GM18868 (cell line): ENCODE data around the gene PTBP1.

Experiments used
- ATAC-seq: cut with Tn5 transposase; IDR thresholded peaks from one replicate; pipeline ENCODE4 v1.9.1; 2021; ENCODE audit warnings: mild to moderate bottlenecking, moderate library complexity; ENCODE audit not compliant: unreplicated experiment

PTBP1 gene

DNA sequence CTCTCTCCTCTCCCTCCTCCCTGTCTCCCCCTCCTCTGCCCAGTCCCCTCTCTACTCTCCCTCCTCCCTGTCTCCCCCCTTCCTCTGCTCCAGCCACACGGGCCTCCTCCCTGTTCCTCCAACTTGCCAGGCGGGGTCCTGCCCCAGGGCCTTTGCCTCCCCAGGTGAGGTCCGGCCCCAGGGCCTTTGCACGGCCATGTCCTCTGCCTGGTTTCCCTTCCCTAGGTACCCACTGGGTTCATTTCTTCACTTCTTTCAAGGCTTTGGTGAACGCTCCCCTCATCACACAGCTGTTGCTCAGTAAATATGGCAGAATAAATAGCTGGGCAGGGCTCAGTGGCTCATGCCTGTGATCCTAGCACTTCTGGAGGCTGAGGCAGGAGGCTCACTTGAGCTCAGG, 25.2 kb upstream of the PTBP1 start:
- ATAC-seq, result no peak

DNA sequence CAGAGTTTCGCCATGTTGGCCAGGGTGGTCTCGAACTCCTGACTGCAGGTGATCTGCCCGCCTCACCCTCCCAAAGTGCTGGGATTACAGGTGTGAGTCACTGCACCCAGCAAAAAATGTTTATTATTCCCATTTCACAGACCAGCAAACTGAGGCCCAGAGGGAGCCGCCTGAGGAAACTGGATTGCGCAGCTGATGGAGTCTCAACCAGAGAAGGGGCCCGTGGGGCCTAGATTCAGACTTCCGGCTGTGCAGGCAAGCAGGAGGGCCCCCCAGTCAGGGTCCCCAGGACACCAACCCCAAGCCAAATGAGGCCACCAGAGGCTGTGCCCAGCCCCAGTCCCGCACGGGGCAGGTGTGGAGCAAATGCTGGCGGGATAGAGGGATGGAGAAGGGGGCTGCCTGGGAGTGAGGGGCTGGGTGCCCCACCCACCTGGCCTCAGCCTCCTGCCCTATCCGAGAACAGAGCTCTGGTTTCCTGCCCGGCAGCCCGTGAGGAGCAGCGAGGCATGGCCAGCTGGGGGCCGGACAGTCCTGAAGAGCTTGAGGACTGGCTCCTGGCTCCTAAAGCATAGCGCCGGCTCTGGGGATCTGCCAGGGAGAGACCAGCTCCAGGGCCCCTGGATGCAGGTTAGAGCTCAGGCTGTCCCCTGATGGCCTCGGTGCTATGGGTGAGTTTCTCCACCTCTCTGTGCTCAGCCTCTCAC, 24.4 kb upstream of the PTBP1 start:
- ATAC-seq, result no peak

DNA sequence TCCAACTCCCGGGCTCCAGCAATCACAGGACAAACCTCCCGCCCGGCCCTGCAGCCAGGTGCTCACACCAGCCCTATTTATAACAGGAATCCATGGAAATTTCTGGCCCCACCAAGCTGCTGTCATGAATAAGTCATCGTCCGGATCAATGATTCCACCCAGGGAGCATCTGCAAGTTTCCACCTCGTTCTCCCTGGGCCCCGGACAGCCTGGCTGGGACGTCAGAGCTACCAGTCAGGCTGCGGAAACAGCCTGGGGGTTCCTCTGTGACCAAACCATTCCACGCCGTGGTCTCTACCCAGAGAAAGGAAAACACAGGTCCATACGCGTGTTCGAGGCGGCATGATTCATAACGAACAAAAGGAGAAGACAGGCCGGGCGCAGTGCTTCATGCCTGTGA, 20.7 kb upstream of the PTBP1 start:
- no peak for ATAC-seq

DNA sequence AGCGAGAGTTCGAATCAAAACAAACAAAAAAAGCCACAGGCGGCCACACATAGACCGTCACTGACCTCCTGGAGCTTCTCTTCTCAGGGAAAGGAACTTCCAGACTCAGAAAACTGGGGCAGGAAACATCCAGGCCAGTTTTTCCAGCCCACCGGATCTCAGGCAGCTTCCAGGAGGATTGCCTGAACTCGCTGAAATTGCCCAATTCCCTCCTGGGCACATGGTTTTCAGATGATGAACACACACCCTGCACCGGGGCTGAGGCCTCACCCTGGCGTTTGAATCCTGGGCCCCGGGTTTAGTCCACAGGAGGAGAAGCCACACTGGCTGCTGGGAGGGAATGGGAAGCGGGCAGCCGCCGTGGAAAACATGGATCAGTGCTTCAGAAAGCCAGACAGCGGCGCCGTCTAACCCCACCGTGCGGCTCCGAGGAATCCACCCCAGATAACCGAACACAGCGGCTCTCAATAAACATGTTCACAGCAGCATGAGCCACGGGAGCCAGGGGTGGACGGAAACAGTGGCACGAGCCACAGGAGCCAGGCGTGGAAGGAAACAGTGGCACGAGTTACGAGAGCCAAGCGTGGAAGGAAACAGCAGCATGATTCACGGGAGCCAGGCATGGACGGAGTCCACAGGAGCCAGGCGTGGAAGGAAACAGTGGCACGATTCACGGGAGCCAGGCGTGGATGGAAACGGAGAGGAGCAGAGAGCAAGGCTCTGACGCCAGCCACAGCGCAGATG, 18.2 kb upstream of the PTBP1 start:
- ATAC-seq, result no peak

DNA sequence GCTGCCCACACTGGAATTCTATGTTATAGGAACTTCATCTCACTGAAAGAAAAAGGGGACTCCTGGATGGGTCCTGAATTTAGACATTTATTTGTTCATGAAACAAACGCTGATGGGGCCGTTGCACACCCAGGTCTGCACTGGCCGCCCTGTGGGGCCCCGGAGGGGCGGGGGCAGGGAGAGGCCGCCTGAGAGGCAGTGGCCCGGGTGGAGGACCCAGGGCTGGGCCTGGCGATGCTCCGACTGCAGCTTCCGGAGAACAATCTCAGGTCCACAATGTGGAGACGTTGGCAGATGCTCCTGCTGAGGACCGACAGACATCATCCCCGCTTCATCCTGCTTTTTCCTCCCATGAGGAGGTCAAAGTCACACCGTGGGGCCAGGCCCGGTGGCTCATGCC, 16.3 kb upstream of the PTBP1 start:
- no peak for ATAC-seq

DNA sequence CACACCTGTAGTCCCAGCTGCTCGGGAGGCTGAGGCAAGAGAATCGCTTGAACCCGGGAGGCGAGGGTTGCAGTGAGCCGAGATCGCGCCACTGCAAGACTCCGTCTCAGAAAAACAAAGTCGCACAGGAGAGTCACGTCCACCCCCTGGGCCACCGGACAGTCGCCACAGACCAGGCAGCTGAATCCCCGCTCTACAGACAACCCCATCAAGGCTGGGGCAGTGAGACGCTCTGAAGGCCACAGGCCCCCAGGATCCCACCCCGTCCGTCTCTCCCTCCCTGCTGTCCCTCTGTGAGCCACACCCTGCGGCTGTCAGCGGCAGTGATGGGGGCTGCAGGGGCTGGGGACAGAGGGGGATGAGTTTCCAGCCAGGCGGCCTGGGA, 15.5 kb upstream of the PTBP1 start:
- no peak for ATAC-seq

DNA sequence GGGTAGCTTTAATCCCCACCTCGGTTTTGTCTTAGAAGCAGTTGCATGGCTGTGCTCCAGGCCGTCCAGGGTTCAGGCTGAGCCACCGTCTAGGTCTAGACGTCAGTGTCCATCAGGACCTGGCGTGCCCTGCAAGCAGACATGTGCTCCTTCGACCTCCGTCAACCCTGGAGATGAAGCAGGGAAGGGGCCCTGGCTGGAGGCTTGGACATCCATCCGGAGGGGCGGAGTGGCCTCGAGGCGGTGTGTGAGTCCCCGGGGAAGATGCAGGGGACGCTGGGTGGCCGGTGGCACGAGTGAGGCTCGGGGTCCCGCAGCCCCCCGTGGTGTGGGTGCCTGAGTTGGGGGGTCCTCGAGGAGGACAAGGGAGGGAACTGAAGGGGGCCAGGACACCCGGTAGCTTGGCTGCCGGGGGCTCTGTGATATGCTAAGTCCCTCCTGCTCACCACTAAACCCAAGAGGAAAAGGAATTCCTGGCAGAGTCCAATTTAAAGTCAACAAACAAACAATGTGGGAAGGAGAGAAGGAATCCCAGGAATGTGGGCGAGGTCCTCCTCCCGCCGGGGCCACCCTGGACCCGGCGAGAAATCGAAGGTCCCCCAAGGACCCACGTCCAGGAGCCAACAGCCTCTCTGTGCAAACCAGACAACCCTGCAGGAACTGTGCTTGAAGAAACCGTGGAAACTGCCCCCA, 14.9 kb upstream of the PTBP1 start:
- ATAC-seq, result no peak

DNA sequence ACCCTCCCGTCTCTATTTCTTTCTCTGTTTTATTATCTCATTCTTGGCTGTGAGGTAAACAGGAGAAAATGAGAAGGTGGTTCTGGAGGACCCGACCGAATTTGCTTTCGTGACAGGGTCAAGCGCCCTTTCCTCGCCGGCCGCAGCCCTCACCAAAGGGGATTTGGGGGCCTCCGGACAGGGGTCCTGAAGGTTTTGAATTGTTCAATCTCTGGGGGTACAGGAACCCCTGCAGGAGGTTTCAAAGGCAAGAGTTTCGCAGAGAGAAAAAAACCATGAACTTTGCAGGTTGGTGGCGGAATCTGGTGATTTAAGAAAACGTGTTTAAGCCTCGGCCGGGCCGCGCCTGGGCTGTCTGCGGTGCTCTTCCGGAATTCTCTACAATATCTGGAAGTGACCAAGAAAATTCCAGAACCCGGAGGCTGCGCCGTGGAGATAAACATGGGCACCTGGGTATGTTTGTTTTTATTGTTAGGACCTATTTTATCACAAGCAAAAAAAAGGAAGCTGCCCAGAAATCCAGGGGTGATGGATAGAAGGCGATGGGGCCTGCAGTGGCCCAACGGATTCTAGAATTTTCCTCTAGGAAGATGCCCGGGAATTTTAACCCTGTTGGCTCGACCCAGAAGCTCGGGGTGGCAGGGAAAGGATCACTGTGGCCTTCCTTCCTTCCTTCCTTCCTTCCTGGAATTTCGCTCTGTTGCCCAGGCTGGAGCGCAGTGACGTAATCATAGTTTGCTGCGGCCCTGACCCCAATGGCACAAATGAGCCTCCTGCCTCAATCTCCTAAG, 14.2 kb upstream of the PTBP1 start:
- no peak for ATAC-seq

DNA sequence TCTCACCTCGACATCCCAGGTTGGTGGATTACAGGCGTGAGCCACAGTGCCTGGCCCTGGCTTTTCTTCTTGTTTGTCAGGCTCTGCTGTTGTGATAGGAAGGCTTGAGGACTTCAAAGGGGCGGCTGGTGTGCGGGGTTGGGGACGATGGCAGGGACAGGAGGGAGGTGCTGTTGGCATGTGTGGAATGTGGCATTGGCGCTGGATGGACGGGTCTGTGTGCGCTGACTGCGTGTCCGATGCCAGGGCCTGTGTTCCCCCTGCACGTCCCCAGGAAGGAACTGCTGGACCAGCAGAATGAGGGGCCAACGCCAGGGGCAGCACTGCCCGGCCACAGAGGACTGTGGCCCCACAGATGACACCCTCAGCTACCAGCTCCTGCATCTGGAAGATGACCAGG, 12.7 kb upstream of the PTBP1 start:
- no peak for ATAC-seq

DNA sequence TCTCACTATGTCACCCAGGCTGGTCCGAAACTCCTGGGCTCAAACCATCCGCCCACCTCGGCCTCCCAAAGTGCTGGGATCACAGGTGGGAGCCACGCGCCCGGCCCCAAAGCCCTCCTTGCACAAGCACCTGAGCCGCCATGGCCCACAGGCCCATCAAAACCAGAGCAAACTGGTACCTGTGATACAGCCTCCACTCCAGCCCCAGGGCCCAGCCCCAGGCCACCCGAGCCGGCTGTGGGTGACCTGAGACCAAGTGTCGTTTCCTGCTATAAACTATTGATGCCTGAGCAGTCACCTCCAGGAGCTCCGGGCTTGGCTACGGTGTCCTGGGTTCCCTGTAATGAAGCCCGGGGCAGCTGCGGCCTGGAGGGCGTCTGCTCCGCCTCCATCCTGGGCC, 9.7 kb upstream of the PTBP1 start:
- ATAC-seq, result no peak

DNA sequence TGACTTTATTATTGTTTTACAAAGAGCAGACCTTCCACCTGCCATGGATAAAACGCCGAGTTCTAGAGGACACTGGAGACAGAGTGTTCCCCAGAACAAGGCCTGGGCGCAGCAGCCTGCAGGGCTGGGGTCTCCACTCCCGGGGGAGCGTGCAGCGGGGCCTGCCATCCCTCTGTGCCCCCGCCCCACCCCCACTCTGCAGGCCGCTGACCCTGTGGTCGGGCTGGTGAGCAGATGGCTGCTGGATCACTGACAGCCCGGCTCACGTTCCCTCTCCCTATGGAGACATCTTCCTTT, 8.6 kb upstream of the PTBP1 start:
- ATAC-seq, result no peak

DNA sequence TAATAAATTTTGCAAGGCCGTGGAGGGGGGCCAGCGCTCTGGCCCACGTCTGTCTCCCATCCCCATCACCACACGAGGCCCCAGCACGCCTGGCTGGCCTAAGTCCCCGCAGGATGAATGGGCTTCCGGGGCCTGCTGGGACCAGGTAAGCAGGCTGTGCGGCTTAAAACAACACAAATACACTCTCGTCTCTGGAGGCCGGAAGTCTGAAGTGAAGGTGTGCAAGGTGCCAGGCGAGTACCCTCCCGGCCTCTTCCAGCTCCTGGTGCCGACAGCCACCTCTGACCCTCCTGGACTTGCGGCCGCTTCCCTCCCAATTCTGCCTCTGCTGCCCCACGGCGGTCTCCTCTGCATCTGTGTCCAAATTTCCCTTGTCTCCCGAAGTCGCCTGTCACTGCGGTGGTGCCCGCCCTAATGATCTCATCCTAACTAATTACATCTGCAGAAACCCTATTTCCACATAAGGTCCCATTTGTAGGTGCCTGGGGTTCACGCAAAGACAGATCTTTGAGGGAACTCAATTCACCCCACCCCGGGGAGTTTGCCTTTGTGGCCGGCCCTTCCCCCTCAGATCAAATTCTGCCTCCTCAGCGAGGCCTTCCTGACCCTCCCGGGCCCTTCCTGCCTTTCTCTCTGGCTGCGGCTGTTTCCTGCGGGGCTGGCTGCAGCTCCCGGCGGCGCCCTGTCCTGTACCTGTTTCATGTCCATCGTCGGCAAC, 8.1 kb upstream of the PTBP1 start:
- no peak for ATAC-seq

DNA sequence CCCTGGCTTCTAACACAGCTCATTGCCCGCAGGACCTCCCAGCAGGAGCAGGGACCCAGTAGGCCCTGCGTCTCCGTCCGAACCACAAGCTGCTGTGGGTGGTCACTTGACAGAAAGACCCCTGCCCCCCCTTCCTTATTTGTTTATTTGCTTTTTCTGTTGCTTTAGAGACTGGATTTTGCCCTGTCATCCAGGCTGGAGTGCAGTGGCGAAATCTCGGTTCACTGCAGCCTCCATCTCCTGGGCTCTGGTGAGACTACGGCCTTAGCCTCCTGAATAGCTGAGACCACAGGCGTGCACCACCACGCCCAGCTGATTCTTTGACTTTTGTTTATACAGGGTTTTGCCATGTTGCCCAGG, 7.6 kb upstream of the PTBP1 start:
- ATAC-seq, result no peak

DNA sequence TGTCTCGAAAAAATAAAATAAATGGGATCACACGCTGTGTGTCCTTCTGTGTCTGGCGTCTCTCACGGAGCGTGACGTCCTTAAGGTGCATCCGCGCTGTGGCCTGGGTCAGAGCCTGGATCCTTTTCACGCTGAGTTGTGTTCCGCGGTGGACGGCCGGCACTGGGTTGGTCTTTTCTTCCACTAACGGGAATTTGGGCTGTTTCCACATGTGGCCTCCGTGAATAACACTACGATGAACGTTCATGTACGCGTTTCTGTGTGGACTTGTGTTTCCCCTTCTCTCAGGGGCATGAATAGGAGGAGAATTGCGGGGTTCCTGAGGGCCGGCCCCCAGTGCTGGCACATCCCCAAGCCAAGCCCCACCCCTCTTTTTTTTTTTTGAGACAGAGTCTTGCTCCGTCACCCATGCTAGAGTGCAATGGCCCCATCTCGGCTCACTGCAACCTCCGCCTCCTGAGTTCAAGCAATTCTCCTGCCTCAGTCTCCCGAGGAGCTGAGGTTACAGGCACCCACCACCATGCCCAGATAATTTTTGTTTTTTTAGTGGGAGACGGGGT, 6.2 kb upstream of the PTBP1 start:
- no peak for ATAC-seq

DNA sequence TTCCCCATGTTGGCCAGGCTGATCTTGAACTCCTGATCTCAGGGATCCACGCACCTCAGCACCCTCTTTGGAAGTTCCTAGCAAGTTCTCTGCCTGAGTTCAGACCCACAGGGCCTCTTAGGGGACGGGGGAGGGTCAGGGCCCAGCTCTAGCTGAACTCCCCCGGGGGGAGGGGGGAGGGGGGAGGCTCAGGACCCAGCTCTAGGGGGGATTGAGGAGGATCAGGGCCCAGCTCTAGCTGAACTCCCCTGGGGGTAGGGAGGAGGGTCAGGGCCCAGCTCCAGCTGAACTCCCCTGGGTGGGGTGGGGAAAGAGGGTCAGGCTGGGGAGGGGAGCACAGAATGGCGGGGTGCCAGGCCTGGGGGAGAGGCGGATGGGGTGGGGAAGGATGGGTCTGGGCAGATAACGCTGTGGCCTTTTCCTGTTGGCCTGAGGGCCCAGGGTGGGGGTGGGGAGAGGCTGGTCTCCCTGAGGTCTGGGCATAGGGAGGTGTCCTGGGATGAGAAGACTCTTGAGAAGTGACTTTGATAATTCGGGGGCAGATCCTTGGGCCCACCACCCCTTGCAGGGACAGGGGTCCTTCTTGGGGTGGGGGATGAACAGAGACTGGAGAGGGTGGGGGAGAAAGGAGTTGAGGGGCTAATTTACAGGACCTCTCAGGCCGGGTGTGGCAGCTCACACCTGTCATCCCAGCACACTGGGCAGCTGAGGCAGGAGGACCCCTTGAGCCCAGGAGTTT, 5.5 kb upstream of the PTBP1 start:
- ATAC-seq, result no peak

DNA sequence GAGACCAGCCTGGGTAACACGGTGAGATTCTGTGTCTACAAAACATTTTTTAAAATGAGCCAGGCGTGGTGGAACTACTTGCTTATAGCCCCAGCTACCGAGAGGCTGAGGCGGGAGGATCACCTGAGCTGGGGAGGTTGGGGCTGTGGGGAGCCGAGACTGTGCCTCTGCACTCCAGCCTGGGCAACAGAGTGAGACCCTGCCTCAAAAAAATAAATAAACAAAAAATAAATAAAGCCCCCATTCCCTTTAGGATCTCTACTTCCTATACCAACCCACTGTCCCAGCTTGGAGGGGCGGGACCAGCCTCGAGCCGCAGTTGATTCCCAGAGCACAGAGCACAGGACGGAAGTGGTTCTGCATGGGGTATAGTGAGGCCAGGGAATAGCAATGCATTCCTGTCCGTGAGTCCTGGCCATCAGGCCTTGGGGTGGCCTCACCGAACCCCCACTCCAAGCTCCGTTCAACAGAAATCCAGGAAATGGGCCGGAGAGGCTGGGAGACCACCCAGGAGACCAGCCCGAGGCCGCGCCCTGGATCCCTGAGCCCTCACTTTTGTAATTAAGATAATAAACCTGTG, 4.9 kb upstream of the PTBP1 start:
- ATAC-seq, result no peak

DNA sequence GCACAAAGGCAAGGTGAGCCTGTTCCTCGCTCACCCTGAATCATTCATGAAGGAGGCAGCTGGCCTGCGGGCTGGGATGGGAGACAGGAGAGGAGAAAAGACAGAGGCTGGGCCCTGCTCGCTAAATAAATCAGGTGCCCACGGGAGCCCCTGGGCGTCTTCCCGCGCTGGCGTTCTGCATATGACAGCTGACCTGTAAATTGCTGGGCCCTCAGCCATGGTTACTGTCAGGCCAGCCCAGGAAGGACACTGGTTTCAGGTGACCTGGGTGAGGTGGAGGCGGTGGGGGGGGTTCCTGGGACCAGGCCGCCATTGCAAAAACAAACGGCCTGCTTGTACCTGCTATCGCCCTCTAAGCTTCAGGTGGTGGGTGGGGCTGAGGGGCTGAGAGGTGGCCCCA, 3.4 kb upstream of the PTBP1 start:
- ATAC-seq, result no peak

DNA sequence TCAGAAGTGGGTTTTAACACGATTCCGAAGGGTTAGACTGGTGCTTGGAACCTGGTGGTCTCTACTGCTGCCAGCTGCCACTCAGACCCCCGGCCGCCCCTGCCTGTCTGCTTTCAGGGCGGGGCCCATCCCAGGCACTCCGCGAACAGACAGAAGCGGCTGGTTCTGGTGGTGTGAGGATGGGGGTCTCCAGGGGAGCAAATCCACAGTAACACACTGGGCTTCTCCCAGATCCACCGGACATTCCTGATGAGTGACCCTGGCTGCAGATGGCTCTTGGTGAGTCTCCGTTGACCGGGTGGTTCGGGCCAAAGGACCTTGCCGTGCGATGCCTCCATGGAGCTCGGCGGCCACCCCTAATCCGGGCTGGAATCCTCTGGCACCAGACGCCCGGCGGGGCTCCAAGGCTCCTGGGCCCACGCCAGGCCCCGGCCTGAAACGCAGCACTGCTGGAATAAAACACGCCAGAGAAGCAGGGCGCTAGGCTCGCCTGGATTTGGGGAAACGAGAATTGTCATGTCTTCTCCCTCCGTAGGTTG, 2.1 kb upstream of the PTBP1 start:
- no peak for ATAC-seq
